CD14-positive monocyte (primary cell): ENCODE data around the gene MICU1. TPM values are rescaled to one million over a fixed set of nuclear protein-coding genes. Genes with fewer than 3 reads are reported as not detected.
A peak's percentile ranks its signal among the peaks of the same experiment; 100 is the strongest.

Experiments used
- DNase-seq, 3 donors: peaks; one replicate each; pipeline ENCODE4 v3.0.0-alpha.2; 2011 to 2022
- H2AFZ ChIP-seq: 2 replicates; pipeline ENCODE4 v1.6.0; 2012; ENCODE audit warnings: mild to moderate bottlenecking, low read depth, low read length, inconsistent platforms; ENCODE audit not compliant: insufficient read depth, poor library complexity, severe bottlenecking
- H3K27ac ChIP-seq, 2 donors: 1 replicate in 1 of 2; 2 replicates in 1 of 2; pipeline ENCODE4 v1.5.1; 2012 to 2013; ENCODE audit warnings: low read length in 2 of 2, control low read depth in 1 of 2, inconsistent platforms in 1 of 2, low read depth in 1 of 2, mild to moderate bottlenecking in 1 of 2
- H3K27me3 ChIP-seq, 2 donors: one replicate each; pipeline versions ENCODE4 v1.6.0 to v1.6.1; 2011 to 2013; ENCODE audit warnings: low read length in 2 of 2; ENCODE audit not compliant: control insufficient read depth in 2 of 2, insufficient read depth in 2 of 2
- H3K36me3 ChIP-seq, 2 donors: replicated peaks in 1 of 2; 1 replicate in 1 of 2; 2 replicates in 1 of 2; pipeline versions ENCODE4 v1.5.1 to v1.6.1; 2012 to 2013; ENCODE audit warnings: low read length in 2 of 2, control low read depth in 1 of 2, inconsistent platforms in 1 of 2, mild to moderate bottlenecking in 1 of 2; ENCODE audit not compliant: insufficient read depth in 2 of 2, control insufficient read depth in 1 of 2
- H3K4me1 ChIP-seq, 2 donors: 1 replicate in 1 of 2; 2 replicates in 1 of 2; pipeline versions ENCODE4 v1.5.1 to v1.6.1; 2012 to 2013; ENCODE audit warnings: low read length in 2 of 2, control low read depth in 1 of 2, inconsistent platforms in 1 of 2, mild to moderate bottlenecking in 1 of 2, moderate library complexity in 1 of 2; ENCODE audit not compliant: insufficient read depth in 2 of 2, control insufficient read depth in 1 of 2
- H3K4me2 ChIP-seq: replicated peaks from 2 replicates; pipeline ENCODE3; 2012; ENCODE audit warnings: low read length, moderate library complexity, mild to moderate bottlenecking; ENCODE audit not compliant: poor library complexity, severe bottlenecking; ENCODE audit errors: extremely low read depth
- H3K4me3 ChIP-seq, 3 experiments: fragments of 200-600 bp in 1 of 3; sonication (generic) in 1 of 3; replicated peaks in 1 of 3; 1 replicate in 2 of 3; 2 replicates in 1 of 3; pipeline ENCODE4 v1.5.1; 2011 to 2013; ENCODE audit warnings: low read length in 3 of 3, mild to moderate bottlenecking in 3 of 3, control low read depth in 2 of 3, low read depth in 2 of 3, inconsistent platforms in 1 of 3, moderate library complexity in 1 of 3
- H3K79me2 ChIP-seq: 2 replicates; pipeline ENCODE4 v1.6.0; 2012; ENCODE audit warnings: mild to moderate bottlenecking, control low read depth, inconsistent platforms, low read length, moderate library complexity; ENCODE audit not compliant: insufficient read depth
- H3K9ac ChIP-seq: 2 replicates; pipeline ENCODE4 v1.6.0; 2017; ENCODE audit warnings: low read length, mild to moderate bottlenecking; ENCODE audit not compliant: insufficient read depth, poor library complexity, severe bottlenecking
- H3K9me3 ChIP-seq, 2 donors: replicated peaks in 1 of 2; 1 replicate in 1 of 2; 2 replicates in 1 of 2; pipeline versions ENCODE4 v1.5.1 to v1.6.1; 2012 to 2013; ENCODE audit warnings: low read length in 2 of 2, control low read depth in 1 of 2; ENCODE audit not compliant: control insufficient read depth in 1 of 2, insufficient read depth in 1 of 2
- H4K20me1 ChIP-seq: 2 replicates; pipeline ENCODE4 v1.6.0; 2012; ENCODE audit warnings: mild to moderate bottlenecking, low read length, control low read depth, moderate library complexity; ENCODE audit not compliant: insufficient read depth
- H3K27ac Mint-ChIP-seq, 7 donors: one replicate each; pipeline ENCODE4 v1.8.0; 2020; ENCODE audit warnings: mild to moderate bottlenecking in 7 of 7, mixed read lengths in 7 of 7, moderate library complexity in 6 of 7, inconsistent platforms in 2 of 7
- H3K27me3 Mint-ChIP-seq, 3 donors: one replicate each; pipeline ENCODE4 v1.8.0; 2021 to 2022; ENCODE audit warnings: low read depth in 3 of 3, mild to moderate bottlenecking in 3 of 3, mixed read lengths in 3 of 3, moderate library complexity in 3 of 3, inconsistent platforms in 1 of 3
- H3K36me3 Mint-ChIP-seq, 2 donors: one replicate each; pipeline ENCODE4 v1.8.0; 2020; ENCODE audit warnings: mixed read lengths in 2 of 2, inconsistent platforms in 1 of 2, mild to moderate bottlenecking in 1 of 2
- H3K4me1 Mint-ChIP-seq: one replicate; pipeline ENCODE4 v1.8.0; 2020; ENCODE audit warnings: mild to moderate bottlenecking, mixed read lengths
- H3K4me3 Mint-ChIP-seq, 2 donors: one replicate each; pipeline ENCODE4 v1.8.0; 2020; ENCODE audit warnings: mild to moderate bottlenecking in 2 of 2, mixed read lengths in 2 of 2, moderate library complexity in 1 of 2
- H3K9me3 Mint-ChIP-seq, 7 donors: one replicate each; pipeline ENCODE4 v1.8.0; 2020 to 2022; ENCODE audit warnings: mixed read lengths in 7 of 7, mild to moderate bottlenecking in 6 of 7, moderate library complexity in 6 of 7, inconsistent platforms in 2 of 7
- CTCF ChIP-seq: fragments of 200-600 bp; IDR thresholded peaks from one replicate; pipeline ENCODE4 v1.8.0; 2022; ENCODE audit warnings: antibody characterized with exemption, mild to moderate bottlenecking
- WGBS: methylation state at CpG from one replicate; pipeline ENCODE4 v1.1.5; 2013; ENCODE audit warnings: missing lambda C conversion rate; ENCODE audit not compliant: insufficient coverage; 5-methylcytosine and 5-hydroxymethylcytosine counted together
- intact Hi-C, 2 donors: fragments of 100-400 bp; cut with micrococcal nuclease; formaldehyde crosslinking; loops; one replicate each; pipeline versions ENCODE4 v1.15.0 to v1.15.1; 2023
- polyA plus RNA-seq, 3 donors: library from polyadenylated mRNA; depleted of rRNA in 1 of 3; unstranded in 2 of 3; stranded (reverse) in 1 of 3; fragments of 300-500 nt in 2 of 3; fragments of >200 nt in 1 of 3; fragmentation: Illumina TruSeq in 2 of 3; gene quantifications; 1 replicate in 2 of 3; 2 replicates in 1 of 3; pipeline ENCODE4 v1.2.3, GENCODE V29; 2012 to 2021

MICU1 gene
- polyA plus RNA-seq, 3 donors = 51.1 to 76.4 (median 51.7) TPM

GRCh38 chr10:72484521-72484920 is 141.4 kb downstream of the MICU1 start:
- intact Hi-C loops = no loop called here
- Histone ChIP-seq H3K4me3 (no peak overlapping the region), H3K36me3 (no peaks in the 10 kb centered on the region), H2AFZ (no peak overlapping the region), H3K9me3 (no peaks in the 10 kb centered on the region), H3K4me2 (no peak overlapping the region), H3K4me1 (peaks cover 18 to 29% of the 10 kb centered on the region in 2 donors), H3K27me3 (no peaks in the 10 kb centered on the region), H3K27ac (peak overlapping the region in 1 of 2 donors; percentile 76), H4K20me1 (no peaks in the 10 kb centered on the region), H3K9ac (no peak overlapping the region), H3K79me2 (no peaks in the 10 kb centered on the region)
- peaks cover 10 to 17% of the 10 kb centered on the region in 2 donors for H3K36me3 Mint-ChIP-seq
- H3K4me1 Mint-ChIP-seq = peaks cover 42% of the 10 kb centered on the region
- no peaks in the 10 kb centered on the region for H3K27me3 Mint-ChIP-seq
- H3K4me3 Mint-ChIP-seq = no peak overlapping the region
- peak overlapping the region in 6 of 7 donors; percentile 46 to 81 (median 72) for H3K27ac Mint-ChIP-seq
- WGBS = no CpG with 5 or more reads among the region's 3 CpGs
- no peak for TF ChIP-seq CTCF
- H3K9me3 Mint-ChIP-seq = no peaks in the 10 kb centered on the region
- no peak for DNase-seq

GRCh38 chr10:72483471-72483870 is 142.4 kb downstream of the MICU1 start:
- Histone ChIP-seq H3K4me2 (peak overlapping the region; percentile 45), H3K9ac (peak overlapping the region; percentile 17), H3K36me3 (peaks cover 1 to 7% of the 10 kb centered on the region in 2 donors), H3K27ac (peak overlapping the region; percentile 50 to 76), H4K20me1 (no peaks in the 10 kb centered on the region), H3K4me3 (peak overlapping the region in 2 of 3 experiments; percentile 14 to 57), H3K79me2 (no peaks in the 10 kb centered on the region), H3K27me3 (no peaks in the 10 kb centered on the region), H3K4me1 (peaks cover 16 to 20% of the 10 kb centered on the region in 2 donors), H3K9me3 (no peaks in the 10 kb centered on the region), H2AFZ (peak overlapping the region; percentile 62)
- H3K4me3 Mint-ChIP-seq = peak overlapping the region; percentile 45 to 77
- H3K9me3 Mint-ChIP-seq = no peaks in the 10 kb centered on the region
- peaks cover 35% of the 10 kb centered on the region for H3K4me1 Mint-ChIP-seq
- no peaks in the 10 kb centered on the region for H3K27me3 Mint-ChIP-seq
- peaks cover 18 to 22% of the 10 kb centered on the region in 2 donors for H3K36me3 Mint-ChIP-seq
- intact Hi-C loops = no loop called here
- H3K27ac Mint-ChIP-seq = peak overlapping the region; percentile 73 to 94 (median 87)
- TF ChIP-seq CTCF = no peak
- 8% methylated on average over 5 of the region's 6 CpGs for WGBS
- DNase-seq = peak; percentile 37 to 40 (median 39)
